ENCODE data around the gene NTNG2.

DNA sequence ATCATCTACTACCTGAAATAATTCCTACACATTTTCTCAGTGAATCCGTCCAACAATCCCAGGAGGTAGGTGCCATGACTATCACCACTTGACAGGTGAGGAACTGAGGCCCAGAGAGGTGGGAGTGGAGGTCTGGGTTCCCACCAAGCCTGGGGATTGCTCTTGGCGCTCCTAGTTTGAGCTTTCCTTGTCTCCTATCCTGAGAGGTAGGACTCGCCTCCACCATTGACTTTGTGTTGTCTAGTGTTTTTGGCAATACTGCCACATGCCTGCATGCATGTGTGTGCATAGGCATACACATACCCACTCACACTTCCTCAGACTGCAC lies 6.3 kb upstream of the NTNG2 start:
- TF ChIP-seq, protein P1, sequence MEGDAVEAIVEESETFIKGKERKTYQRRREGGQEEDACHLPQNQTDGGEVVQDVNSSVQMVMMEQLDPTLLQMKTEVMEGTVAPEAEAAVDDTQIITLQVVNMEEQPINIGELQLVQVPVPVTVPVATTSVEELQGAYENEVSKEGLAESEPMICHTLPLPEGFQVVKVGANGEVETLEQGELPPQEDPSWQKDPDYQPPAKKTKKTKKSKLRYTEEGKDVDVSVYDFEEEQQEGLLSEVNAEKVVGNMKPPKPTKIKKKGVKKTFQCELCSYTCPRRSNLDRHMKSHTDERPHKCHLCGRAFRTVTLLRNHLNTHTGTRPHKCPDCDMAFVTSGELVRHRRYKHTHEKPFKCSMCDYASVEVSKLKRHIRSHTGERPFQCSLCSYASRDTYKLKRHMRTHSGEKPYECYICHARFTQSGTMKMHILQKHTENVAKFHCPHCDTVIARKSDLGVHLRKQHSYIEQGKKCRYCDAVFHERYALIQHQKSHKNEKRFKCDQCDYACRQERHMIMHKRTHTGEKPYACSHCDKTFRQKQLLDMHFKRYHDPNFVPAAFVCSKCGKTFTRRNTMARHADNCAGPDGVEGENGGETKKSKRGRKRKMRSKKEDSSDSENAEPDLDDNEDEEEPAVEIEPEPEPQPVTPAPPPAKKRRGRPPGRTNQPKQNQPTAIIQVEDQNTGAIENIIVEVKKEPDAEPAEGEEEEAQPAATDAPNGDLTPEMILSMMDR (IDR thresholded peaks at IDR 0.05) = no peak
- no peak for TF ChIP-seq POLR2A (IDR thresholded peaks at IDR 0.05)

Data from adrenal gland (tissue), 5 donors.